SIG-M5 treated with dmso at 0.1 percent for 504 hours (cell line): ENCODE results near the gene MTFP1.
"Not testable (repeated sequence)": the region's sequence is repeated elsewhere in the genome, so short reads cannot be mapped to it uniquely, and the experiment has no call there.

Source experiments
- DNase-seq: peaks from one replicate; lab custom pipeline; 2025; ENCODE audit not compliant: unreplicated experiment; lab: John Stamatoyannopoulos, UW

The MTFP1 gene

GRCh38 chr22:30425327-30425615 lies 297 bp upstream of the MTFP1 start:
- no peak for DNase-seq

DNA sequence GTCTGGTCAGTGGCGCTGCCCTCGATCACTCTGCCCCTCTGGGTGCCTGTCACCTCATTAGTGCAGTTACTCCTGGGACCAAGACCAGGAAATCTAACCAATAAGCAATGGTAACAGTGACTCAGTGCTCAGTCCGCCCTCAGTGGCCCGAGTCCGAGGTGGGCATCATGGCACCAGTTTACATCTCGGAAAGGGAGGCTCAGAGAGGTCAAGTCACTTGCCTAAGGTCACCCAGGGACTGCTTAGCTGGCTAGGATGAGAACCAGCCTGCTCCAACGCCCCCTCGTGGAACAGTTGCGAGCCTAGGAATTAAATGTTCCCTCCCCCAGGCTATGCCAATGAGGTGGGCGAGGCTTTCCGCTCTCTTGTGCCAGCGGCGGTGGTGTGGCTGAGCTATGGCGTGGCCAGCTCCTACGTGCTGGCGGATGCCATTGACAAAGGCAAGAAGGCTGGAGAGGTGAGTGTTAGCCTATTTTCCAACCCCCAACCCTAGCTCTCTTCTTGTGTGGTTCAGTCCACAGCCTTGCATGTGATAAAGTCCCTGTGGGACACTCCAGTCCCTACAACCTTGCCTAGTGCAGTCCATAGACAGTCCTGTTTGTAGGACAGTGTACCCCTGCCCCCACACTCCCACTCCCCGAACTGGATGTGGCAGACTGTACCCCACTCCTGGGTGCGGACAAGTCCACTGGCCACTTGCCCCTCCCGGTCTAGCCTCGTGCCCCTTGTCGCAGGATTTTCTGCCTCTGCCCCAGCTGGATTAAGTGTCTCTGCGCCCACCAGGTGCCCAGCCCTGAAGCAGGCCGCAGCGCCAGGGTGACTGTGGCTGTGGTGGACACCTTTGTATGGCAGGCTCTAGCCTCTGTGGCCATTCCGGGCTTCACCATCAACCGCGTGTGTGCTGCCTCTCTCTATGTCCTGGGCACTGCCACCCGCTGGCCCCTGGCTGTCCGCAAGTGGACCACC lies 1.1 kb downstream of the MTFP1 start:
- DNase-seq = peak; percentile 69

GRCh38 chr22:30427871-30428270 lies 2.3 kb downstream of the MTFP1 start:
- no peak for DNase-seq

DNA sequence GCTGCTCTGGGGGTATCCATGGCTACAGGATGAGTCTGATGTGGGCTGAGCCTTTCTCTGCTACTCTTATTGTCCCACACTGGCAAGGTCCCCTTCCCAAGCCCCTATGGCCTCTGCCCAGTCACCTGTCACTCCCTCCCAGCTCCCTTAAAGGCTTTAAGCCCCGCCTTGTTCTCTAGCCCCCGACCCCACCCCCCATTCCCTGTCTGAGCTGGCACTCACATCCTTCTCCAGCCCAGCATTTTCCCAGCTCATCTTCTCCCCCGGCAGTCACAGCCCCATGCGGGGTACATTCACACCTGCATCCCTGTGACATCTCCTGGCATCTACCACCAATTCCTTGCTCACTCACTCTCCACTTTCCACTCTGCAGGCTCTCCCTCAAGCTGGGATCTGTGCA lies 4.3 kb downstream of the MTFP1 start:
- DNase-seq = no peak

- DNase-seq = no peak
These were observed 5.4 kb downstream of the MTFP1 start for GRCh38 chr22:30430933-30431332.

DNA sequence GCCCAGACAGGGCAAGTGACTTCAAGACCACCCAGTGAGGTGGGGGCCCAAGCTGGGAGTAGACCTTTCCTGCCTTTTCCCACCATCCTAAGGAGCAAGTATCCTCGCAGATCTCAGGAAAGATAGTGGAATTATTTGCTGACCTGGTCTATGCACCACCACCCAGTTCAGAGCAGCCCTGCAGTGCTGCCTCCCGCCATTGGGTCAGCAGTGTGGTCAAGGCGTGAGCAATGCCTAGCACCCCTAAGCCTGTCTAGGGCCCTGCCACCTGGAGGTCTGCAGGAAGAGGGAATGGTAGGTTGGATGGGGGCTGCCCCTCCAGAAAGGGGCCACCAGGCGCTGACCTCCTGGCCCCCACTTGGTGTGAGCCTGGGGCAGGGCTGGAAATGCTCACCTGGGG lies 6.5 kb downstream of the MTFP1 start:
- DNase-seq = no peak

DNA sequence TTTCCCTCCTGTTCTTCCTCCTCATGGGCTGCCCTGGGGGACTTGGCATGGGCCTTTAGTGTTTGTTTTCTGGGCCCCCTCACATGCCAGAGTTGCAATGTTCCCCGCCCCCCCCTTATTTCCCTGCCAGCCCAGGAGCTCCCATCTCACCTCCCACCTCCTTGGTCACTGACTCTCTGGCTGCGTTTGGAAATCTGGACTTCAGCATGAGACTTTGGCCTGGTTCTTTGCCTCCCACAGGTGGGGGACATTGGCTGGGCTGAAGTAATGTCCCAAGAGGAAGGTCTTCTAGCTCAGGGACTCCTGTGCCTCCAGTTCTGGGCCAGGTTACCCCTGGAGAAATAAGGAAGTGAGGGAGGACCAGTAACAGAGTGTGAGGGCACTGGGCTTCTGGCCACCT lies 7.0 kb downstream of the MTFP1 start:
- no peak for DNase-seq

DNA sequence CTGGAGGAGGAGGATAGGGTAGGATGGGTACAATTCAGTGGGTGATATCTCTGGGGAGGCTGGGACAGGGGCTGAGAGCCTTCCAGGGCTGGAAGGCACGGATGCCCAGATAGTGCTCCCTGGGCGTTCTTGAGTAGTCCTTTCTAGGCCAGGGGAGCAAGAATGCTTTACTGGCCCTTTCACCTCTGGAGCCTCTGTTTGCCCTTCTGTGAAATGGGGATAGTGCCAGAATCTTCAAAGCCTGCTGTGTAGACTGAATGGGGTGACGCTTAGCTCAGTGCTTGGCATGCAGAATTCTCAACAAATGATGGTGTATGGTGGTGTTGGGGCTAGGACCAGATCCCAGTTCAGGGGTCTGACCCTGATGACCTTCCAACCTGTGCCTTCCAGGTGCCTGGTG lies 7.7 kb downstream of the MTFP1 start:
- DNase-seq = no peak

GRCh38 chr22:30433773-30434172 lies 8.2 kb downstream of the MTFP1 start:
- no peak for DNase-seq

DNA sequence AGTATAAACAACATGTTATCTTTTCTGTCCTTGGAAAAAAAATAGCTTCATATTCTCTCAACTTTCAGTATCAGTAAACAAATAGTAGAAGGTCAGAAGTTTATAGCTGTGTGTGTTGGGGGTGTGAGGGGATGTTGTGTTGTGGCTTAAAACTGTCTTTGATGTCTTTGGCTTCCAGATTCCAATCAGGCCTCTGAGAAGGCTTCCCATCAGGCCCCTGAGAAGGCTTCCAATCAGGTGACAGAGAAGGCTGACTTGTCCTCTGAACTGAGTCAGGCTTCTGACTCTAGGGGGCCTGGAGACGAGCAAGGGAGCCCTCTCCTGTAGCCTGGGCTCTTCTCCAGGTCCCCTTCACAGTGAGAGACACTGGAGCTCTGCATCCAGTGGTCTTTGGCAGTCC lies 9.3 kb downstream of the MTFP1 start:
- DNase-seq = no peak

GRCh38 chr22:30435674-30436126 lies 10.1 kb downstream of the MTFP1 start:
- no peak for DNase-seq

GRCh38 chr22:30436196-30436595 lies 10.6 kb downstream of the MTFP1 start:
- DNase-seq = no peak

GRCh38 chr22:30438559-30438958 lies 13.0 kb downstream of the MTFP1 start:
- DNase-seq = no peak

GRCh38 chr22:30439226-30439625 lies 13.7 kb downstream of the MTFP1 start:
- DNase-seq = no peak

DNA sequence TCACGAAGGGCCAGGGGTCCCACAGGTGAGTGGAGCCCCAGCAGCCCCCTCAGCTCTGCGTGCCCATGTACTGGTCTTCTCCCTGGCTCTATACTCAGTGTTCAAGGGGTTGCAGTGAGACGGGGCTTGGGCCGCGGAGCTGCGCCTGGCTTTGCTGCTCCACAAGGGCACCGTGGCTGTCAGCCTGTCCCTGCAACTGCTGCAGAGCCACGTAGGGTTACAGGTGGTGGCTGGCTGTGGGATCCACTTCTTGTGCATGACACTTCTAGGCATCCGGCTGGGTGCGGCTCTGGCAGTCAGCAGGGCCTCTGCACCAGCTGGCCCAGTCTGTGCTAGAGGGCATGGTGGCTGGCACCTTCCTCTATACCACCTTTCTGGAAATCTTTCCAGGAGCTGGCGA lies 14.3 kb downstream of the MTFP1 start:
- DNase-seq = no peak

DNA sequence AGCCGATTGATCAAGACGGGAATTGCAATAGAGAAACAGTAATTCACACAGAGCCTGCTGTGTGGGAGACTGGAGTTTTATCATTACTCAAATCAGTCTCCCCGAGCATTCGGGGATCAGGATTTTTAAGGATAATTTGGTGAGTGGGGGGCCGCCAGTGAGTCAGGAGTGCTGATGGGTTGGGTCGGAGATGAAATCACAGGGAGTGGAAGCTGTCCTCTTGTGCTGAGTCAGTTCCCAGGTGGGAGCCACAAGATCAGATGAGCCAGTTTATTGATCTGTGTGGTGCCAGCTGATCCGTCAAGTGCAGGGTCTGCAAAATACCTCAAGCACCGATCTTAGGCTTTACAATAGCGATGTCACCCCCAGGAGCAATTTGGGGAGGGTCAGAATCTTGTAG lies 15.5 kb downstream of the MTFP1 start:
- no peak for DNase-seq

GRCh38 chr22:30444632-30445437 lies 19.3 kb downstream of the MTFP1 start:
- DNase-seq = peak; percentile 43

GRCh38 chr22:30445438-30446145 lies 20.0 kb downstream of the MTFP1 start:
- DNase-seq = no peak

DNA sequence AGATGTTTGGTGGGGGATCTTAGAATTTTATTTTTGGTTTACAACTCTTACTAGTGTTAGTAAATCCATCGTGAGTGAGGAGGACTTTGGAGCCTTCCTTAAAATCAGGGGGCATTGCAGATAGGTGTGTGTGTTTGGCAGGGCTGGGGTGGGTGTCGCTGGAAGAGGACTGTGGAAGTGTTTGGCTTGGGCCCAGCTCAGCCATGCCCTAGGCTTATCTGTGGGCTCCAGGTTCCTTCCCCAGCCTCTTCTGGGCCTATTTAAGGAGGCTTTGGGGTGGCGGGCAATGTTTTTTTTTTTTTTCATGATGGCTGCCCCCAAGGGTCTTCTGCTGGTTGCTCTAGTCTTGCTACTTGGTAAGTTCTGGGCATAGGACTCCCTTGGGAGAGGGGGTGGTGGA lies 22.1 kb downstream of the MTFP1 start:
- no peak for DNase-seq

DNA sequence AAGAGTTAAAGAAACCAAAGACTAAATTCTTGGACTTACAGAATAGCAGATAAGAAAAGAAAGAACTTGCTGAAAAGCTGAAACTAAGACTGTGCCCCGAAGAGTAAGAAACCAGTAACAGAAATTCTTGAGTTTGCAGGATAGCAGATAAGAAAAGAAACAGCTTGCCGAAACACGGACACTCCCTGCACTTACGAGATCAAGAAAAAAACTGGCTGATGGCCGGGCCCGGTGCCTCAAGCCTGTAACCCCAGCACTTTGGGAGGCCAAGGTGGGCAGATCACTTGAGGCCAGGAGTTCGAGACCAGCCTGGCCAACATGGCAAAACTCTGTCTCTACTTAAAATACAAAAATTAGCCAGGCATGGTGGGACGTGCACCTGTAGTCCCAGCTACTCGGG lies 25.9 kb downstream of the MTFP1 start:
- DNase-seq = not testable (repeated sequence)

DNA sequence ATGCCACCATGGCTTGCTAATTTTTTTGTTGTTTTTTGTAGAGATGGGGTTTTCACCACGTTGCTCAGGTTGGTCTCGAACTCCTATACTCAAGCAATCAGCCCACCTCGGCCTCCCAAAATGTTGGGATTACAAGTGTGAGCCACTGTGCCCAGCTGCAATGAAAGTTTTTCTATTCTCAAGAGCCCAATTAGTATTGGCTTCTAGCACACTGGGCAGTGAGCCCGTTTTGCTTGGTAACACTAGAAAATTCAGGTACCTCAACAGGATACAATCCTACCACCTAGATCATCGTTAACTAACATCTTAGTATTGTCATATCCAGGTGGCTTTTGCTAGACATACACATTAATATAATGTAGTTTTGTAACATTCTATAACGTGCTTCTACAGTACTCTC lies 27.3 kb downstream of the MTFP1 start:
- no peak for DNase-seq
